Naive thymus-derived CD4-positive, alpha-beta T cell (primary cell): Measurements from ENCODE around the gene C1orf53. TPM values are rescaled to one million over a fixed set of nuclear protein-coding genes. Genes with fewer than 3 reads are reported as not detected.
"Not testable (repeated sequence)": the region's sequence is repeated elsewhere in the genome, so short reads cannot be mapped to it uniquely, and the experiment has no call there.

Experiments used
- ATAC-seq: fragments of 150-1000 bp; cut with Tn5 transposase; 2 replicates; pipeline ENCODE4 v1.10.0; 2021; ENCODE audit warnings: mild to moderate bottlenecking, moderate library complexity
- CTCF ChIA-PET: fragments of 350-600 bp; sonication (Branson Sonifier 250); formaldehyde crosslinking; loops from one replicate; lab custom pipeline; 2021; ENCODE audit warnings: antibody characterized with exemption; lab: Charles Lee
- POLR2A ChIA-PET: fragments of 350-600 bp; sonication (Branson Sonifier 250); formaldehyde crosslinking; loops from one replicate; lab custom pipeline; 2021; ENCODE audit warnings: antibody characterized with exemption, inconsistent platforms; lab: Charles Lee
- DNase-seq, 9 donors: peaks; one replicate each; pipeline versions ENCODE4 v3.0.0 to v3.0.0-alpha.2; 2020 to 2022; ENCODE audit warnings: mixed read lengths in 1 of 9
- H3K27ac ChIP-seq: one replicate; pipeline ENCODE4 v1.7.0; 2013; ENCODE audit warnings: mild to moderate bottlenecking, low read depth, low read length, moderate library complexity
- H3K27me3 ChIP-seq, 2 donors: one replicate each; pipeline ENCODE4 v1.7.0; 2013; ENCODE audit warnings: low read length in 2 of 2, mild to moderate bottlenecking in 2 of 2, moderate library complexity in 2 of 2; ENCODE audit not compliant: control insufficient read depth in 2 of 2, insufficient read depth in 2 of 2
- H3K36me3 ChIP-seq, 3 experiments: 1 replicate in 2 of 3; 2 replicates in 1 of 3; pipeline ENCODE4 v1.7.0; 2013; ENCODE audit warnings: low read length in 3 of 3, mild to moderate bottlenecking in 3 of 3, moderate library complexity in 1 of 3; ENCODE audit not compliant: insufficient read depth in 3 of 3, control insufficient read depth in 2 of 3
- H3K4me1 ChIP-seq, 2 donors: one replicate each; pipeline ENCODE4 v1.7.0; 2013; ENCODE audit warnings: low read length in 2 of 2, mild to moderate bottlenecking in 2 of 2, moderate library complexity in 1 of 2; ENCODE audit not compliant: control insufficient read depth in 2 of 2, insufficient read depth in 2 of 2
- H3K4me3 ChIP-seq: 2 replicates; pipeline ENCODE4 v1.7.0; 2013; ENCODE audit warnings: mild to moderate bottlenecking, low read length
- H3K9me3 ChIP-seq, 3 experiments: 1 replicate in 2 of 3; 2 replicates in 1 of 3; pipeline ENCODE4 v1.7.0; 2013; ENCODE audit warnings: low read length in 3 of 3; ENCODE audit not compliant: control insufficient read depth in 2 of 3
- H3K27ac Mint-ChIP-seq, 9 donors: one replicate each; pipeline ENCODE4 v1.8.0; 2020 to 2022; ENCODE audit warnings: mixed read lengths in 9 of 9, mild to moderate bottlenecking in 8 of 9, moderate library complexity in 5 of 9, inconsistent platforms in 2 of 9
- H3K27me3 Mint-ChIP-seq, 5 donors: one replicate each; pipeline ENCODE4 v1.8.0; 2021 to 2022; ENCODE audit warnings: mixed read lengths in 5 of 5, mild to moderate bottlenecking in 1 of 5
- H3K36me3 Mint-ChIP-seq, 5 donors: one replicate each; pipeline ENCODE4 v1.8.0; 2020 to 2022; ENCODE audit warnings: mixed read lengths in 5 of 5, mild to moderate bottlenecking in 3 of 5, inconsistent platforms in 1 of 5
- H3K4me1 Mint-ChIP-seq, 7 donors: one replicate each; pipeline ENCODE4 v1.8.0; 2020 to 2022; ENCODE audit warnings: mixed read lengths in 7 of 7, mild to moderate bottlenecking in 3 of 7, inconsistent platforms in 1 of 7
- H3K4me3 Mint-ChIP-seq, 10 donors: one replicate each; pipeline ENCODE4 v1.8.0; 2020 to 2022; ENCODE audit warnings: mild to moderate bottlenecking in 10 of 10, mixed read lengths in 10 of 10, moderate library complexity in 6 of 10, inconsistent platforms in 2 of 10
- H3K9me3 Mint-ChIP-seq, 11 donors: one replicate each; pipeline ENCODE4 v1.8.0; 2020 to 2022; ENCODE audit warnings: mixed read lengths in 11 of 11, mild to moderate bottlenecking in 4 of 11, inconsistent platforms in 1 of 11, moderate library complexity in 1 of 11
- intact Hi-C, 2 donors: fragments of 100-400 bp; cut with micrococcal nuclease; formaldehyde crosslinking; loops; one replicate each; pipeline ENCODE4 v1.15.1; 2023
- polyA plus RNA-seq, 2 donors: library from polyadenylated mRNA; unstranded; fragments of 300-500 nt; fragmentation: Illumina TruSeq; gene quantifications; one replicate each; pipeline ENCODE4 v1.2.3, GENCODE V29; 2021
- total RNA-seq, 6 experiments: library from RNA in 5 of 6; stranded (reverse) in 5 of 6; gene quantifications; 1 replicate in 5 of 6; 2 replicates in 1 of 6; pipeline ENCODE4 v1.2.3 and lab custom pipeline; 2021 to 2026

C1orf53 gene
- total and polyA plus RNA-seq, 7 experiments from 2014 or later: 1.6 TPM; not detected in 6

DNA sequence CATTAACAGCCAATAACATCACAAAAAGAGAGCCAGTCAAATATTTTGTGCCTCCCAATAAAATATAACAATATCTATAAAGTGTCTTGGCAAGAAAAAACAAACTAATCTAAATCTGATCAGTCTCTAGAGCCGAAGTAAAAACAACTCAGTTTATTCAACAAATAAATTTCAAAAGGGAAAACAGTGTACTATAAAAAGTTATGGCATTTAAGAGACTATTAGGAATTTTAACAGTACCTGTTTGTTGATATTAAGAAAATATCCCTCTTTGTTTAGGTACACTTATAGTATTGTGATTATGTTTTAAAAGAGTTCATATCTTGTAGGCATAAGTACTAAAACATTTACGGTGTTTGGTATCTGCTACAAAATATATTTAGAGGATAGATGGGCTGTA lies 36.6 kb upstream of the C1orf53 start:
- H3K9me3 Mint-ChIP-seq: no peaks in the 10 kb centered on the region
- intact Hi-C loops: loop anchor here (5.0 kb wide), 3 partner anchors 89 to 539 kb away; partner anchors contain the start of gene DENND1B (in 1 of the 2)
- CTCF ChIA-PET: interaction anchor here (0.6 kb wide), 1 partner anchor 250 kb away, joined by 3 read pairs; no protein-coding TSS in a partner anchor

DNA sequence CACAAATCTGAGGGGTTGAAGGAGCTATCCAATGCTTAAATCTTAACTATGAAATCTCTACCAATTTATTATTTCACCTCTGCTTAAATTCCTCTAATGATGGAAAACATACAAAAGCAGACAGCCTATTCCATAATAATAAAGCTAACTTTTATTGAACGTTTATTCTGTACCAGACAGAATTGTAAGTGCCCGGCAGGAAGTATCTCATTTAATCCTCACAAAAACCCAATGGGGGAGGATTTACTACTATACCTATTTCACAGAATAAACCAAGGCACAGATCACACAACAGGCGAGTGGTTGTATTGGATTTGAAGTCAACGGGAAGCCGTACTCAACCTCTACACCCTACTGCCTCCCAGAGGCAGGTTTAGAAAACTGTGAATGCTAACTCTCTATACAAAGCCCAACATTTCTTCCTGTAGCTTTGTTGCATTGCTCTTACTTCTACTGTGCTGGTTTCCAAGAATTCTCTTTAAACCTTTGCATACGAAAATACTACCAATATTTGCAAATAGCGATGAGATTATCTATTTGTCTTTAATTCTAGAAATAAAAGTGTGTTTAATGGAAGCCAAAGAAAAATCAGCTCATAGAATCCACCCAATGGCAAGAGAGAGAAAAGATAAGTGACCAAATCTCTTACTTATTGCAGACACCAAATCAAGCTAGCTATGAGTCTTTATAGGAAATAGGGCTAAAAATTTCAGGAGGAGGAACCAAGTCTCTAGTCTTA lies 33.5 kb upstream of the C1orf53 start:
- H3K4me1 Mint-ChIP-seq: peaks cover 0 to 2% (median 0%) of the 10 kb centered on the region in 7 donors
- Histone ChIP-seq H3K4me3 (no peak overlapping the region), H3K9me3 (no peaks in the 10 kb centered on the region), H3K27me3 (no peaks in the 10 kb centered on the region), H3K36me3 (no peaks in the 10 kb centered on the region), H3K27ac (no peak overlapping the region), H3K4me1 (no peaks in the 10 kb centered on the region)
- H3K27me3 Mint-ChIP-seq: peaks cover 0 to 27% (median 0%) of the 10 kb centered on the region in 5 donors
- no peaks in the 10 kb centered on the region for H3K36me3 Mint-ChIP-seq
- intact Hi-C loops: loop anchor here (1.0 to 5.0 kb wide), 11 partner anchors 55 to 596 kb away; partner anchors contain the start of gene DENND1B (in 1 of the 2)
- H3K9me3 Mint-ChIP-seq: no peaks in the 10 kb centered on the region
- ATAC-seq (peak; percentile 86), DNase-seq (peak in 7 of 9 donors; percentile 17 to 62 (median 41))
- ChIA-PET POLR2A (no interaction called here), CTCF (interaction anchor here (0.7 to 3.0 kb wide), 20 partner anchors 9 to 726 kb away, joined by 3 to 26 read pairs (median 3); no protein-coding TSS in a partner anchor)
- H3K4me3 Mint-ChIP-seq: no peak overlapping the region
- H3K27ac Mint-ChIP-seq: no peak overlapping the region

More for the DNA sequence above, 36.6 kb upstream of the C1orf53 start:
- no peaks in the 10 kb centered on the region for H3K36me3 ChIP-seq
- no peak overlapping the region for H3K4me3 ChIP-seq
- Mint-ChIP-seq H3K36me3 (no peaks in the 10 kb centered on the region), H3K27me3 (peaks cover 0 to 29% (median 0%) of the 10 kb centered on the region in 5 donors), H3K27ac (no peak overlapping the region), H3K4me1 (peaks cover 0 to 2% (median 0%) of the 10 kb centered on the region in 7 donors), H3K4me3 (no peak overlapping the region)
- POLR2A ChIA-PET: no interaction called here
- no peak overlapping the region for H3K27ac ChIP-seq
- DNase-seq (no peak), ATAC-seq (no peak)
- H3K9me3 ChIP-seq: no peaks in the 10 kb centered on the region
- H3K4me1 ChIP-seq: no peaks in the 10 kb centered on the region
- no peaks in the 10 kb centered on the region for H3K27me3 ChIP-seq

DNA sequence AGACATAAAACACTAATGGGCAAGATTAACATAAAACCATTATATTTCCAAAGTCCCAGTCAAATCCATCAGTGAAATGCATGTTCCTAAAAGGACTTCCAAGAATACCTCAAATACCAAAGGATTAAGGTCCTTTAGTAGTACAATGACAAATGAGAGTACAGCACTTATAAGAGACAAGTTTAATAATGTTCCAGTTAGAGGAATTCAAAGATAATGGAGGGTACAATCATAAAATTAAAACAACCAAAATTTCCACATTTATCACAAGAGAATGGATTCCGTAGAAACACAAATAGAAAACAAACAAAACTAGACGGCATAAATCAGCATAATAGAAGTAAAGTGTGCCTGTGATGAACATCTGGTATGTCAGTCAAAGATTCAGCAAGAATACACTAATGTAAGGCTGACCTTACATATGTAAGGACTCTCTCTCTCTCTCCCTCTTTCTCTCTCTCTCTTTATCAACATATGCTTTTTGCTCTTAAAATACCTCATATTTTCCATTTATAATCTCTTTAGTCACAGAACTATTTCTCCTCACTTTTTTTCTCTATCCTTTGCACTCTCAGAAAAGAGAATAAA lies 32.8 kb upstream of the C1orf53 start:
- POLR2A ChIA-PET: no interaction called here
- intact Hi-C loops: loop anchor here (1.0 to 5.0 kb wide), 11 partner anchors 55 to 596 kb away; partner anchors contain the start of gene DENND1B (in 1 of the 2)
- H3K36me3 Mint-ChIP-seq: no peaks in the 10 kb centered on the region
- Histone ChIP-seq H3K4me1 (no peaks in the 10 kb centered on the region), H3K36me3 (no peaks in the 10 kb centered on the region), H3K27ac (no peak overlapping the region), H3K27me3 (no peaks in the 10 kb centered on the region), H3K4me3 (no peak overlapping the region), H3K9me3 (no peaks in the 10 kb centered on the region)
- no peak for ATAC-seq
- no peak for DNase-seq
- CTCF ChIA-PET: interaction anchor here (0.7 to 3.0 kb wide), 13 partner anchors 8 to 351 kb away, joined by 3 to 26 read pairs (median 4); no protein-coding TSS in a partner anchor
- peaks cover 0 to 30% (median 0%) of the 10 kb centered on the region in 5 donors for H3K27me3 Mint-ChIP-seq
- H3K9me3 Mint-ChIP-seq: no peaks in the 10 kb centered on the region
- no peak overlapping the region for H3K4me3 Mint-ChIP-seq
- no peak overlapping the region for H3K27ac Mint-ChIP-seq
- peaks cover 0 to 2% (median 0%) of the 10 kb centered on the region in 7 donors for H3K4me1 Mint-ChIP-seq

DNA sequence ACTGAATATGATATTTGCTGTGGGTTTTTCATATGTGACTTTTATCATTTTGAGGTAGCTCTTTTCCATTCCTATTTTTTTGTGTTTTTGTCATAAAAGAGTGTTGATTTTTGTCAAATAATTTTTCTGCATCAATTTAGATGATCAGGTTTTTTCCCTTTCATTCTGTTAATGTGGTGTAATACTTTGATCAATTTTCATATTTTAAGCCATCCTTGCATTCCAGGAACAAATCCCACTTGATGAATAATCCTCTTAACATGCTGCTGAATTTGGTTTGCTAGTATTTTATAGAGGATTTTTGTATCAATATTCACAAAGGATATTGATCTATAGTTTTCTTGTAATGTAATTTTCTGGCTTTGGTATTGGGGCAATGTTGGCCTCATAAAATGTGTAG lies 25.5 kb upstream of the C1orf53 start:
- Histone ChIP-seq H3K27me3 (no peaks in the 10 kb centered on the region), H3K9me3 (no peaks in the 10 kb centered on the region), H3K4me1 (no peaks in the 10 kb centered on the region), H3K27ac (no peak overlapping the region), H3K4me3 (no peak overlapping the region), H3K36me3 (no peaks in the 10 kb centered on the region)
- CTCF ChIA-PET: no interaction called here
- no peak overlapping the region for H3K27ac Mint-ChIP-seq
- no peaks in the 10 kb centered on the region for H3K36me3 Mint-ChIP-seq
- intact Hi-C loops: no loop called here
- no peaks in the 10 kb centered on the region for H3K4me1 Mint-ChIP-seq
- H3K27me3 Mint-ChIP-seq: peaks cover 7 to 36% (median 9%) of the 10 kb centered on the region in 5 donors
- ATAC-seq (no peak), DNase-seq (no peak)
- POLR2A ChIA-PET: no interaction called here
- peaks cover 0 to 32% (median 17%) of the 10 kb centered on the region in 11 donors for H3K9me3 Mint-ChIP-seq
- no peak overlapping the region for H3K4me3 Mint-ChIP-seq

DNA sequence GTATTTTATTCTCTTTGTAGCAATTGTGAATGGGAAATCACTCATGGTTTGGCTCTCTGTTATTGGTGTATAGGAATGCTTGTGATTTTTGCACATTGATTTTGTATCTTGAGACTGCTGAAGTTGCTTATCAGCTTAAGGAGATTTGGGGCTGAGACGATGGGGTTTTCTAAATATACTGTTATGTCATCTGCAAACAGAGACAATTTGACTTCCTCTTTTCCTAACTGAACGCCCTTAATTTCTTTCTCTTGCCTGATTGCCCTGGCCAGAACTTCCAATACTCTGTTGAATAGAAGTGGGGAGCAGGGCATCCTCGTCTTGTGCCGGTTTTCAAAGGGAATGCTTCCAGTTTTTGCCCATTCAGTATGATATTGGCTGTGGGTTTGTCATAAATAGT lies 22.0 kb upstream of the C1orf53 start:
- Mint-ChIP-seq H3K27me3 (peaks cover 27 to 50% (median 32%) of the 10 kb centered on the region in 5 donors), H3K9me3 (peaks cover 0 to 32% (median 17%) of the 10 kb centered on the region in 11 donors)
- CTCF ChIA-PET, POLR2A ChIA-PET, H3K27me3 ChIP-seq, intact Hi-C loops, H3K36me3 ChIP-seq, H3K4me1 Mint-ChIP-seq, H3K4me3 ChIP-seq, H3K9me3 ChIP-seq, H3K36me3 Mint-ChIP-seq, DNase-seq, H3K4me1 ChIP-seq, H3K27ac ChIP-seq, H3K4me3 Mint-ChIP-seq, H3K27ac Mint-ChIP-seq, ATAC-seq: not testable (repeated sequence)

DNA sequence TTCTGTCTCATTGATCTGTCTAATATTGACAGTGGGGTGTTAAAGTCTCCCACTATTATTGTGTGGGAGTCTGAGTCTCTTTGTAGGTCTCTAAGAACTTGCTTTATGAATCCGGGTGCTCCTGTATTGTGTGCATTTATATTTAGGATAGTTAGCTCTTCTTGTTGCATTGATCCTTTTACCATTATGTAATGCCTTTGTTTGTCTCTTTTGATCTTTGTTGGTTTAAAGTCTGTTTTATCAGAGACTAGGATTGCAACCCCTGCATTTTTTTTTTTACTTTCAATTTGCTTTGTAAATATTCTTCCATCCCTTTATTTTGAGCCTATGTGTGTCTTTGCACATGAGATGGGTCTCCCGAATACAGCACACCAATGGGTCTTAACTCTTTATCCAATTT lies 20.2 kb upstream of the C1orf53 start:
- H3K27me3 Mint-ChIP-seq: peaks cover 27 to 52% (median 32%) of the 10 kb centered on the region in 5 donors
- H3K4me3 ChIP-seq, intact Hi-C loops, H3K4me1 ChIP-seq, H3K4me3 Mint-ChIP-seq, H3K36me3 ChIP-seq, H3K9me3 ChIP-seq, H3K4me1 Mint-ChIP-seq, H3K27ac ChIP-seq, DNase-seq, CTCF ChIA-PET, H3K27me3 ChIP-seq, H3K27ac Mint-ChIP-seq, ATAC-seq, H3K36me3 Mint-ChIP-seq: not testable (repeated sequence)
- POLR2A ChIA-PET: interaction anchor here (0.7 kb wide), 1 partner anchor 426 kb away, joined by 4 read pairs; no protein-coding TSS in a partner anchor
- H3K9me3 Mint-ChIP-seq: peaks cover 0 to 22% (median 8%) of the 10 kb centered on the region in 11 donors
